Osteoblast (primary cell): ENCODE data around the gene ATG7. TPM values are rescaled to one million over a fixed set of nuclear protein-coding genes. Genes with fewer than 3 reads are reported as not detected.
A peak's percentile ranks its signal among the peaks of the same experiment; 100 is the strongest.

ENCODE experiments used
- DNase-seq: peaks from one replicate; pipeline ENCODE4 v3.0.0; 2011; ENCODE audit warnings: low spot score, mixed read lengths; ENCODE audit not compliant: insufficient read length; ENCODE audit errors: missing footprints
- H2AFZ ChIP-seq: 2 replicates; pipeline ENCODE4 v1.6.0; 2011; ENCODE audit warnings: mild to moderate bottlenecking, low read length
- H3K27ac ChIP-seq: 2 replicates; pipeline ENCODE4 v1.5.1; 2011; ENCODE audit warnings: mild to moderate bottlenecking, low read depth, low read length, moderate library complexity
- H3K27me3 ChIP-seq: 2 replicates; pipeline ENCODE4 v1.6.0; 2012; ENCODE audit warnings: mild to moderate bottlenecking, control low read depth, inconsistent platforms, low read length, moderate library complexity; ENCODE audit not compliant: insufficient read depth
- H3K36me3 ChIP-seq: 2 replicates; pipeline ENCODE4 v1.5.1; 2011; ENCODE audit warnings: mild to moderate bottlenecking, low read length, control low read depth, moderate library complexity; ENCODE audit not compliant: insufficient read depth
- H3K4me1 ChIP-seq: 2 replicates; pipeline ENCODE4 v1.5.1; 2011; ENCODE audit warnings: mild to moderate bottlenecking, low read length, control low read depth, moderate library complexity; ENCODE audit not compliant: insufficient read depth
- H3K4me2 ChIP-seq: 2 replicates; pipeline ENCODE4 v1.6.0; 2011; ENCODE audit warnings: mild to moderate bottlenecking, low read length; ENCODE audit not compliant: insufficient read depth
- H3K4me3 ChIP-seq: fragments of 200-600 bp; sonication (generic); 3 replicates; pipeline ENCODE4 v1.5.1; 2012; ENCODE audit warnings: mild to moderate bottlenecking, low read length, inconsistent platforms; ENCODE audit not compliant: insufficient read depth
- H3K79me2 ChIP-seq: 2 replicates; pipeline ENCODE4 v1.6.0; 2012; ENCODE audit warnings: mild to moderate bottlenecking, low read length, control low read depth, inconsistent platforms; ENCODE audit not compliant: insufficient read depth
- H3K9me3 ChIP-seq: 2 replicates; pipeline ENCODE4 v1.5.1; 2011; ENCODE audit warnings: low read depth, low read length, control low read depth
- H4K20me1 ChIP-seq: 2 replicates; pipeline ENCODE4 v1.6.0; 2012; ENCODE audit warnings: mild to moderate bottlenecking, low read length, control low read depth; ENCODE audit not compliant: insufficient read depth
- CTCF ChIP-seq: IDR thresholded peaks from 2 replicates; pipeline ENCODE4 v1.5.1; 2011; ENCODE audit warnings: mild to moderate bottlenecking, low read depth, low read length, moderate library complexity; ENCODE audit errors: extremely low read depth
- total RNA-seq: library from RNA; depleted of rRNA; stranded (reverse); fragments of >200 nt; gene quantifications from 2 replicates; pipeline ENCODE4 v1.2.3, GENCODE V29; 2012

Gene ATG7
- total RNA-seq, 1 donor = 93.4 TPM

DNA sequence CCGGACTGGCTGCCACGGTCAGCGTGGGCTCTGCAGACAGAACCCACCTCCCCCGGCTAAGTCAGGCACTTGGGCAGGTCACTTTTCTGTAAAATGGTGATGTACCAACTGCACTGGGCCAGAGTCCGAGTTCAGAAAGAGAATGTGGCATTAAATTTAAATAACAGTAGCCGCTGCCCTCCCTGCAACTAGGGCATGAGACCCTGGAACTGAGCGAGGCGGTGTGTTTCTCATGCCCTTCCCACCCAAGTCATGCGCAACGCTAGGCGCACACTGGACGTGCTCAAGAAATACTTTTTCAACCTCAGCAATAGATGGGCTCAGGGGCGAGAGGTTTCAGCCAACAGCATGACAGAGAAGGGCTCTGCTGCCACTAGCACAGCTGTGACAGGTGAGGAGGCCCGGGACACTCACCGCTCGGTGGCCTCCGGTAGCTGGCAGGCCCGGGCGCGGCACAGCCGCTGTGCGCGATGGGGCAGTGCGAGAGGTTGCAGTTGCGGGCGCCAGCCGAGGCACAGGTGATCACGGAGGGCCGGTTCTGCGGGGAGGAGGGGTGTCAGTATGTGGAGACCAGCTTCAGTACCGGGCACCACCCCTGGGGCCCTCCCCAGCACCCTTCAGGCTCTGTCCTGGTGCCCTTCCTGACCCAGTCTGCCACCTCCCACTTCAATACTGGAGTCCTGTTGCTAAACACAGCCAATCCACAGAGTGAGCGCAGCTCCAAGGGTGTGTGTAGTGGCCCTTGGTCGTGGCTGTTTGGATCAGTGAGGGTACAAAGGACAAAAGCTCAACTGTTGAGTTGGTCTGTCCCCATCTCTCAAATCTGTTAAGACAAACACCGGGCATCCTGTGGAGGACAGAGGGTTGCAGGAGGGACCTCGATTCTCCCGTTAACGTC, 287.0 kb downstream of the ATG7 start:
- Histone ChIP-seq H3K36me3 (peaks cover 66% of the 10 kb centered on the region), H3K27ac (peak overlapping the region; percentile 97), H3K9me3 (no peaks in the 10 kb centered on the region), H2AFZ (no peak overlapping the region), H4K20me1 (peaks cover 27% of the 10 kb centered on the region), H3K27me3 (no peaks in the 10 kb centered on the region), H3K4me1 (peaks cover 33% of the 10 kb centered on the region), H3K4me2 (no peak overlapping the region), H3K4me3 (no peak overlapping the region), H3K79me2 (peaks cover 87% of the 10 kb centered on the region)
- peak; percentile 73 for DNase-seq
- TF ChIP-seq CTCF = no peak

DNA sequence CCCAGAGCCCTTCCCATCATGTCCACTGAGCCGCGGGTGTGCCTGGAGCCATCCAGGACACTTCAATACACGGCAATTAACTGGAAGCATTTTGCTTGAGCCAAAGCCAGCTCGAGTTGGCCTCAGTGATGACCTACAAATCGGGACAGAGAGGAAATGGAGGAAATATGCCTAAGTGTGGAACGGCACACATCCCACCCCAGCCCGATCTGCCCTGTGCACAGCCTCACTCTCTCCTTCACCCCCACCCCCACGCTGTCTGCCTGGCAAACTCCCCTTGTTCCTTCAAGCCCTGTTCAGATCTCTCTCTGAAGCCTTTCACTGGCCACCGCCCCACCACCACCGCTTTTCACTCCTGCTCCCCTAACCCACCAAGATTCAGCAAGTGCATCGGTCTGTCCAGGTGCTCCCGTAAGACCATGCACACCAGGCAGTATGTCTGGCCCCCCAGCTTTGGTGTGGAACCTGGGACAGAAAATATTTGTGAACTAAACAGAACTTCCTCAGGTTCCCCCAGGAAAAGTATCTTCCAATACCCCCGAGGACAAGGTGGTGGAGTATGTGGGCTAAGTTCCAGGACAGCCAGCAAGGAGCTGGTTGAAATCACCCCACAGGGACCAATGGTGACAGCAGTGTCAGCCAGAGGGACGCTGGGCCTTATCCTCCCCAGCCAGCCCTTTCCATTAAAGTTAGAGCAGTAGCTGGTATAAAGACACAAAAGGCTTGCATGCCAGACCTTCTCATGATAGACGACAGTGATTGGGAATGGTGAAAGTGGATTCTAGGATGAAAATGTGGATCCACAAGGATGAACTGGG, 287.8 kb downstream of the ATG7 start:
- Histone ChIP-seq H3K79me2 (peaks cover 87% of the 10 kb centered on the region), H3K36me3 (peaks cover 61% of the 10 kb centered on the region), H3K4me3 (no peak overlapping the region), H3K9me3 (no peaks in the 10 kb centered on the region), H2AFZ (no peak overlapping the region), H3K4me2 (no peak overlapping the region), H3K27me3 (no peaks in the 10 kb centered on the region), H4K20me1 (peaks cover 25% of the 10 kb centered on the region), H3K27ac (peak overlapping the region; percentile 97), H3K4me1 (peaks cover 31% of the 10 kb centered on the region)
- DNase-seq = peak; percentile 79
- TF ChIP-seq CTCF = no peak

- H3K36me3 ChIP-seq = peaks cover 59% of the 10 kb centered on the region
- H3K9me3 ChIP-seq = no peaks in the 10 kb centered on the region
- peaks cover 25% of the 10 kb centered on the region for H4K20me1 ChIP-seq
- H3K27me3 ChIP-seq = no peaks in the 10 kb centered on the region
- H3K79me2 ChIP-seq = peaks cover 87% of the 10 kb centered on the region
- H3K4me1 ChIP-seq = peaks cover 31% of the 10 kb centered on the region
- TF ChIP-seq CTCF = no peak
- H3K4me3 ChIP-seq = no peak overlapping the region
- H3K27ac ChIP-seq = peak overlapping the region; percentile 97
- H3K4me2 ChIP-seq = no peak overlapping the region
- H2AFZ ChIP-seq = no peak overlapping the region
- DNase-seq = peak; percentile 71
Measured at GRCh38 chr3:11560746-11561145, 288.5 kb downstream of the ATG7 start.
